ENCODE results near the gene UCN2.
"Not testable (repeated sequence)": the region's sequence is repeated elsewhere in the genome, so short reads cannot be mapped to it uniquely, and the experiment has no call there.

Gene UCN2

DNA sequence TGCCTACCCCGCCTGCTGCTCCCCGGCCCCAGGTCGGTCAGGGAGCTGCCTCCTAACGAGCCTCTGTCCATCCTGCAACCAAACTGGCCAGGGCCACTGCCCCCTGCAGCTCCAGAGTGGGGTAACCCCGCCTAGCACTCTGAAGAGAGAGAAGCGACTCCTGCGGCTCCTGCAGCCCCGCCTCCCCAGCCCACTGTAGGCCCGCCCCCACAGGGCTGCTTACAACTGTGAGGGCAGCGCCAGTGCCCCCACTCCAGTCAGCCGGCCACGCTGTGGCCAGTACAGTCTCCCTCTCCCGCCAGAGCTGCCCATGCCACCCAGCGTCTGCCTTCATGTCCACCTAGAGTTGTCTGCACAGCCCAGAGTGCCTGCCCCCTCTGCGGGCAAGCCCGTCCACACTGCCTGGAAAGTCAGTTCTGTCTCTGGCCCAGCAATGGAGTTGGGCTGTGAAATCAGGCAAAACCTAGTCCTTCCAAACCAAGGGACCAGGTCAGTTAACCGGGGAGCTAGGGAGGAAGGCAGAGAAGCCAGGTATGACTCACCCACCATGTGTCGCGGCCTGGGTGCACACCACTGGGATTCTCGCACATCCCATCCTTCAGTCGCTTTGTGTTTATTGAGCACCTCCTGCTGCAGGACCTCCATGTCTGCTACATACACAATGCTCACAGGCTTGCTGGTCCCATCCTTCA lies 2.4 kb downstream of the UCN2 start:
- DNase-seq (ENCODE audit: low read depth): no peak

DNA sequence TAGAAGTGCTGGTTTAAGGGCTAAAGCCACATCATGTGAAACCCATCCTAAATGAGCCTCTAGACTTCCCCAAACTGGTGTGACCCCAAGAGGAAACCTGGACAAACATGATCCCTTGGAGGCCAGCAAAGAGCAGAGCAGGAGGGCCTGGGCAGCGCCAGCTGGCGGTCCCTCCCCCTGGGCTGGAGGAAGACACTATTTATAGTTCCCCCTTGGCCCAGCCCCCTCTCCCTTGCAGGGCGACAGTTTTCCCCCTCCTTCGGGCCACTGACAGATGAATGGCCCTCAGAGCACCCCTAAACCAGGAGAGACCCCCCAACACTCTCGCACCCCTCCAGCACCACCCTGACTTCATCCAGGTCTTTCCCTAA lies 2.9 kb downstream of the UCN2 start:
- no peak for DNase-seq (ENCODE audit: low read depth)

DNA sequence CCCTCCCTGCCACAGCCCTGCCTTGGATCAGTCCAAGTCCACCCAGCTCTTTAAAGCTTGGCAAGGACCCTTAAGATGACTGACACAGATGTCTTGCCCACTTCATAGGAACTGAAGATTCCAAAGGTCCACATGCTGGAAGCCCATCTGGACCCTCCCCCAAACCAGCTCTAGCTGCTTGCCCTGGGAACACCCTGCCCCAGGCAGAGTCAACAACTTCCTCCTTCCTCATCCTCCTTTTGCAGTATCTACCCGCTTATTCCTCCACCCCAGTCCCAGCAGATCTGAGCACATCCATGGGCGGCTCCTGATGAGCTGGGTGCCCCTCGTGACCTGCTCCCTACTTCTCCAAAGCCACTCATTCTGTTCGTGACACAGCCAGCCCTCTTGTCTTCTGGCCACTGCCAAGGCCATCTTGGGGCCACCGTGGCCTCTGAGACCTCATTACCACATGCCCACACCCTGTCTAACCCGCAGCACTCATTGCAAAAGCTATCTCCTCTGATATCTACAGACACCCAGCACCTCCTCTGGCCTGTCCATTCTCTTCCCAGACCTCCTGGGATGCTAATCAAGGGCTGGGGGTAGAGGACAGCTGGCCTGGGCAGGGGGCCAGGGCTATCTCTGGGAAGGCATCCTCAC lies 5.0 kb downstream of the UCN2 start:
- no peak for DNase-seq (ENCODE audit: low read depth)

DNA sequence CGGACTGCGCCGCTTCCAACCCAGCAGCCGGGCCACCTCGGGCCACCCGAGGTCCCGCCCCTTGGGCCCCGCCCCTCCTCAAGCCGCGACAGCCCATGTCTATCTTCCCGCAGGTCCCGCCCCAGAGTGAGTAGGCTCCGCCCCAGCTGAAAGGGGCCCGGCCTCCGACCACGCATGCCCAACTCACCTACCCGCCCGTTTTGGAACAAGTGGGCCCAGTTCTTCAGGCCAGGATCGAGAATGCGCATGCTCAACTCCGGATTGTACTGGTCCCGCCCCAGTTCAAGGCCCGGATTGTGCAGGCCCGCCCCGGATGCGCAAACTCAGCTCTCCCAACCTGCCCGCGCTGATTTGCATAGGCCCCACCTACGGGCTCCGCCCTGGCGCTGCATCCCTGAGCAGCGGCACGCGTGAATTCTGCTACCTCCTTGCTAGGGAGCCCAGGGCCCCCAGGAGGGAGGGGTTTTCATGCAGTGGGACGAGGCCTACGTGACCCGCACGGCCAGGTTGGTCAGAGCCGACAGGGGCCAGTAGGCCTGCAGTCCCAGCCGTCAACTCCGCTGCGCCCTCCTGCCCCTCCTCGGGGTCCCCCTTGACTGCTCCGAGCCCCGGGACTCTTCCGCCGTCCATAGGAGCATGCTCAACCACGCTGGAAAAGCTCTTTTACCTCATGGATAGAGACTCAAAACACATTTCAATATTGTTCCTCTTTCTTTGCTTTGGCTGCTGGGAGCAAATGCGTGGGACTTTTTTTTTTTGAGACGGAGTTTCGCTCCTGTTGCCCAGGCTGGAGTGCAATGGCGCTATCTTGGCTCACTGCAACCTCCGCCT lies 6.6 kb downstream of the UCN2 start, which contains the start of gene PFKFB4:
PFKFB4 (minus strand) TSS at position 8 of the 831 bp plus-strand sequence. CDS start 26 bp downstream, outside the sequence.
- peak; percentile 99 for DNase-seq (ENCODE audit: low read depth)

- no peak for DNase-seq (ENCODE audit: low read depth)
Measured at GRCh38 chr3:48555949-48556795, 7.4 kb downstream of the UCN2 start.

GRCh38 chr3:48555231-48555948 lies 8.2 kb downstream of the UCN2 start:
- no peak for DNase-seq (ENCODE audit: low read depth)

DNA sequence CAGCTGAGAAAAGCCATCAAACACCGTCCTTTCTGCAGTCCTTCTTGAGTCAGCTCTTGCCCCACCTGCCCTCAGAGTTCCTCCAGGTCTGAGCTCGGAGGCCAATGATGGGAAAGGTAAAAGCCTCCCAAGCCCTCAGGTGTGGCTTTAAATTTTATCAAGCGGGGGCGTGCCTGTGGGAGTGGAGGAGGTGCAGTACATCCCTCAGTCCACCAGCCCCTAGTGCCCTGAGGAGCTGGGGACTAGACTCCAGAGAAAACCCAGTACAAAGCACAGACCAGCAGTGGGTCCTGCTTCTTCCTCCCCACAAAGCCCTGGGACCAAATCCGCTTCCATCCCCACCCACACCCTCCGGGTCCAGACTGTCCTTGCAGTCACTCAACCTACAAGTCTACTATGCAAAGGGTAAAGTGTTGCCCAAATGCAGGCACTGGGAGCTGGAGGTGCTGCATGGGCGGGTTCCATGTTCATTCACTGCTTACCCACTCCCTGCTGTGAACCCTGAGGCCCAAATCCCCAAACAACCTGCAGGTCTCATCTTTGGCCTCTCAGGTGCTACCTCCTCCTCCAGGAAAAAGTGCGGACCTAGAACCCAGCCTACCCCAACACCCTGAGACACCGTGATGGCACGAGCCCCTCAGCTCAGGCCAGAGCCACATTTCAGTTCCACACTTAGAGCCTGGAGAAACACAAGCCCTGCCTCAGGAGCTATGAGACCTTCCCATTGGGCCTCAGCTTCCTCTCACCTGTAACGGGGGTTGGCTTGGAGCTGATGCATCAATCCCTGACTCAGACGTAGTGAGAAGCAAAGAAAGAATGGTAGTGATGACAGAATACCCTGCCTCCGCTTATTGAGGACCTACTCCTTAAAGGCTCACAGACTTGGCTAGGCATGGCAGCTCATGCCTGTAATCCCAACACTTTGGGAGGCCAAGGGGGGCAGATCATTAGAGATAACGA lies 9.4 kb downstream of the UCN2 start:
- DNase-seq (ENCODE audit: low read depth): no peak

DNA sequence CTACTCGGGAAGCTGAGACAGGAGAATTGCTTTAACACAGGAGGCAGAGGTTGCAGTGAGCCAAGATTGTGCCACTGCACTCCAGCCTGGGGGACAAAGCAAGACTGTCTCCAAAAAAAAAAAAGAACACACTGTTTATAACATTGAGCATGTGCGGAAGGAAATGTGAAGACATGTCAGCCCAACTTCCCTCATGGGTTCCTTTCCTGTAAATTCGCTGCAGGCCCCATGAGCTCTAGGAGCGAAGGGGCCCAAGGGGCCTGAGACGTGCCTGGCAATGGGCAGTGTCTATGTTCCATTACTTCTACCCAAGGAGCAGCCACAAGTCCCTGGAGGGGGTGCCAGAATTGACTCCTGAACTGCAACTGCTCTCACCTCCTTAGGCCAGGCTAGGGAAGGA lies 10.2 kb downstream of the UCN2 start:
- DNase-seq (ENCODE audit: low read depth): no peak

DNA sequence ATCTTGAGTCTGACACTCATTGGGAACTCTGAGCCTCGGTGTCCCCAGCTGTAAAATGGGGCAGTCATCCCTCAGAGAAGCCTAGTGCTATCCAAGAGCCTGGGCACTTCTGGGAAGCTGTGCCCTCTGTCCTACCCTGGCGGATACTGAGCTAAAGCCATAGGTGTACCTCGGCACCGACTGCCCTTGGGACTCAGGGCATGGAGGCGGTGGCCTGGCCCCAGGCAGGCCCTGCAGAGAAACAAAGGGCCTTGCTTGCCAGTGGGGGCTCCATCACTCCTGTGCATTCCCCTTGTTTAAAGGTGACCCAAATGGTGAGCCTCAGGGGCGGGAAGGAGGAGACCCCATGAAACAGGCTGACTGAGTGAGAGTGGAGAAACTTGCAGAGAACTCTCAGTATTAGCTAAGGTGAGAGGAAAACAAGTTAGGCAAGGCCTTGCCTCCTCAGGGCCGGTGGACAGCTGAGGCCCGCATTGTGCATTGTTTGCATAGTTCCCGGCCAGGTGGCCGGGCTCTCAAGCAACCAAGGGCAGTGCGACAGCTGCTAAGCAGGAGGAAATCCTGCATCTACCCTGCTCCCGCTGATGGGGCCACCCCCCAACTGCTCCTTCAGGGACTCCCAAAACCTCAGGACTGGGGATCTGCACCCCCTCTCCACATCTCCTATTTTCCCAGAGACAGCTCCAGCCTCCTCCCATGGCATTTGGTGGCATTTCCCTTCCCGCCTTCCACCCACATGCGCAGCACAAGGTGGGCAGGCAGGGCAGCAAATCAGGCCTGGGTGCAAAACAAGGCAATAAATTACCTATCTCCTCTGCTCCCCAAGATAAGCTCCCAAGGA lies 11.2 kb downstream of the UCN2 start:
- no peak for DNase-seq (ENCODE audit: low read depth)

DNA sequence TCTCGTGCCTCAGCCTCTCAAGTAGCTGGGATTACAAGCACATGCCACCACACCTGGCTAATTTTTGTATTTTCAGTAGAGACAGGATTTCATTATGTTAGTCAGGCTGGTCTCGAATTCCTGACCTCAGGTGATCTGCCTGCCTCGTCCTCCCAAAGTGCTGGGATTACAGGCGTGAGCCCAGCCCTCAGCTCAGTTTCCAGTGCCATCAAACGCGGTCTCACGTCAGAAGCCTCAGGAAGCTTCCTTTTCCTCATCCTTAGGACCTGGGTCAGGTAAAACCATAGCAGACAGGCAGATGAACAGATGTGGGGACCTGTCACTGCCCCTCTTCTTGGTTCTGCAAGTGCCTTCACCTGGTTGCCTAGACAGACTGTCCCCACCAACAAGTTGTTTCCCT lies 11.9 kb downstream of the UCN2 start:
- not testable (repeated sequence) for DNase-seq (ENCODE audit: low read depth)

DNA sequence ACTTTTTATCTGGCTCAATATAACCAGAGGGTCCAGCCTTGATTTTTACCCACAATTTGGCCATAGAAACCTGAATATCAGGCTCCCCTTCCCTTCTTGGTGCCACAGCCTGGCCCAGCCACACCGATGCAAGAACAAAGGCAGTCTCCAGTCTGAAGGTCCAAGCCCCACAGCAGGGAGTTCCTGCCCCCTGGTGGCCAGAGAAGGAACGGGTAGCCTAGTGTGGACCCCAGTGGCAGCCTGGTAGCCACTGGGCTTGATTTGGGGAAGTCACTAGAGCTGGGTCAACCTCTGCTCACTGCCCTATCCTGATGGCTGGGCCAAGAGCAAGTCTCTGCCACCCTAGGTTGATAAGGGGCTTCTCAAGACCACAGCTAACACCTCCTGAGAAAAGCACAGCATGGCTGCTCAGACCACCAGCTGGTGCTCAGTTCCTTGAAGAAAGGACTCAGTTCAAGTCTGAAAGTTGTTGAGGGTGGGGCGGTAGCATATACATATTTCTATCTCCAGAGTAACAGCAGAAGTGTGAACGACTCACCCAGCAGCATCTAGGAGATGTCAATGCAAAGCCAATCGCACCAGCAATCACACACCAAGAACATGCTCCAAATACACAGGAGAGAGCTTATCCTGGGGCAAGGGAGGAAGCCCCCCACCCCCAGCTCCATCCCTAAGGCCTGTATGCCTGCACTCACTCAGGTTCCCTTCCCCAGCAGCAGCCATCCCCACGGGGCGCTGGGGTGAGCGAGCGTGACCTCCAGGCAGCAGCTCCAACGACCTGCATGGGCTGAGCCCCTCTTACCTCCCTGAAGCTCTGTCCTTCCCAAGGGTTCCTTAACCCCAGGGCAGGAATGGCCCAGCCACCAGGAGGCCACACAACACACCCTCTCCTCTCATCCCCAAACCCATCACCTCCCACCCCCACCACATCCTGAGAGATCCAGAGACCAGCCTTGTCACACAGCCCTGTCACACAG lies 14.6 kb downstream of the UCN2 start:
- DNase-seq (ENCODE audit: low read depth): peak; percentile 80

DNA sequence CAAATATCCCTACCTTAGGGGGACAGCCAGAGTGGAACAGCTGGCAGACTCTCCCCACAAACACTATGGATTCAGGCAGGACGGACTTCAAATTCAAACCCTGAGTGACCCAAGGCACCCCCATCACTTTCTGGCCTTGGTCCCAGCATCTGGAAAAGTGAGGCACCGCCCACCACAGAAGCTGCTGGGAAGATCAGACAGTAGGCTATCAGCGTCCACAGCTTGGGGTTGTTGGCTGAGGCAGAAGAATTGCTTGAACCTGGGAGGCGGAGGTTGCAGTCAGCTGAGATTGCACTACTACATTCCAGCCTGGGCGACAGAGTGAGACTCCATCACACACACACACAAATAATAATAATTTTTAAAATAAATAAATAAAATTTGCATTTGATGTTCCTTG lies 15.5 kb downstream of the UCN2 start:
- DNase-seq (ENCODE audit: low read depth): no peak

DNA sequence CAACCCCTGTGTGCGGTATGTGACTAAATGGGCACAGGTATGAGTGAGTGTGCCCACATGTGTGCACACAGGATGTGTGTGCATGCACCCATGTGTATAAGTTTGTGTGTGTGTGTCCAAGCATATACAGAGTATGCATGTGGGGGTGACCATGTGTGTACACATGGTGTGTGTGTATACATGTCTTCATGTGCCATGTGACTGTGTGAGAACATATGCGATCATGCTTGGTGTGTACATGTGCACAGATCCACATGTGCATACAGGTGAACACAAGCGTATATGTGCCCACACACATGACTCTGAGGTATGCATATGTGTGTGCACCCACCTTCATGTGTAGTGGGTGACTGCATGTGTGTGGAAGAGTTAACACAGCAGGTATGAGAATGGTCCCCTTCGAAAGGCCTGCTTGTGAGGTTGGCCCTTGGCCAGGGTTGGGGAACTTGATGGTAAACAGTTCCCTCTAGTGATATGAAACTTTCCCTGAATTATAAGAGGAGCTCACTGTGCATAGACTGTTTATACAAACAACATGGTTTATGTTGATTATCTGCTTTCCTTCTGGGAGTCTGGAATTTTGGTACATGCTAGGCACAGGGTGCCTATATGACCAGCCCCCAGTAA lies 17.3 kb downstream of the UCN2 start:
- no peak for DNase-seq (ENCODE audit: low read depth)

- no peak for DNase-seq (ENCODE audit: low read depth)
Measured at GRCh38 chr3:48544141-48544540, 19.4 kb downstream of the UCN2 start.

DNA sequence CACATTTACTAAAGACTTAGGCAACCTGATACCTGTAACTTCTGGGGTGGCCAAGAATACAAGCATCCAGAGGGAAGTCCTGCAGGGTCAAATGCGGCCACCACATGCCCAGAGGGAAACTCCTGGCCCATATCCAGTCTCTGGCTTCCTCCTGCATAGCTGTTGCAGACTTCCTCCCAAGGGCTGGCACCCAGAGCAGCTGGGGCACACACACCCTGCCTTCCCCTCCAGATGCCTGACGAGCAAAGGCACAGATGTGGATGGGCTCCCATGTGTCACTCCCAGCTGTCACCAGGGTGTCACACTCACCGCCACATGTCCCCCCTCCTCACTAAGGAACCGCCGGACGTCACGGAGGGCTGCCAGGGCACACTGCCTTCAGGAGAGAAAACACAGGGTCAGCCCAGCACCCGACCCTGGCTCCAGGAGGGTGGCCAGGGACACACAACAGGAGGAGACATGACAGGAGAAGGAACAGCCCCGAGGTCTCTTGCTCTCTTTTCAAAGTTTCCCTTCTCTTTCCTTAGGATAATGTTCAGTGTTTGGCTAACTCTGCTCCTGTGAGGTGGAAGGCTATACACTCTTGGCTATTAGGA lies 20.2 kb downstream of the UCN2 start:
- DNase-seq (ENCODE audit: low read depth): no peak

- DNase-seq (ENCODE audit: low read depth): no peak
Measured at GRCh38 chr3:48538451-48538850, 25.1 kb downstream of the UCN2 start.

- DNase-seq (ENCODE audit: low read depth): no peak
Measured at GRCh38 chr3:48536785-48537184, 26.8 kb downstream of the UCN2 start.

Measured in stimulated activated CD8-positive, alpha-beta memory T cell treated with anti-CD3 and anti-CD28 coated beads, Interleukin-4, amount 100 ng/mL, for 24 hours (primary cell).